Neutrophil (primary cell): ENCODE data around the gene CD300LG.

ENCODE experiments used
- H3K27ac ChIP-seq: fragments of 200-600 bp; sonication (generic); 2 replicates; pipeline ENCODE4 v1.5.1; 2016; ENCODE audit warnings: mild to moderate bottlenecking, moderate library complexity
- H3K27me3 ChIP-seq: fragments of 200-600 bp; sonication (generic); 2 replicates; pipeline ENCODE4 v1.6.0; 2016; ENCODE audit warnings: mild to moderate bottlenecking
- H3K36me3 ChIP-seq: fragments of 200-600 bp; sonication (generic); 2 replicates; pipeline ENCODE4 v1.5.1; 2017
- H3K4me1 ChIP-seq, 2 experiments: fragments of 200-600 bp in 1 of 2; sonication (generic) in 1 of 2; 1 replicate in 1 of 2; 2 replicates in 1 of 2; pipeline versions ENCODE4 v1.5.1 to v1.6.1; 2013 to 2016; ENCODE audit warnings: low read depth in 1 of 2, low read length in 1 of 2, mild to moderate bottlenecking in 1 of 2, moderate library complexity in 1 of 2; ENCODE audit not compliant: control insufficient read depth in 1 of 2, insufficient read depth in 1 of 2
- H3K4me3 ChIP-seq, 2 experiments: fragments of 200-600 bp in 1 of 2; sonication (generic) in 1 of 2; 1 replicate in 1 of 2; 2 replicates in 1 of 2; pipeline ENCODE4 v1.5.1; 2013 to 2016; ENCODE audit warnings: low read depth in 1 of 2, low read length in 1 of 2, mild to moderate bottlenecking in 1 of 2, moderate library complexity in 1 of 2
- H3K9me3 ChIP-seq: fragments of 200-600 bp; sonication (generic); 2 replicates; pipeline ENCODE4 v1.5.1; 2016
- CTCF ChIP-seq: fragments of 200-600 bp; sonication (generic); IDR thresholded peaks from 2 replicates; pipeline ENCODE4 v1.5.1; 2016; ENCODE audit warnings: antibody characterized with exemption

Gene CD300LG

GRCh38 chr17:43877031-43877430 is 30.1 kb downstream of the CD300LG start:
- H3K36me3 ChIP-seq = no peaks in the 10 kb centered on the region
- H3K4me1 ChIP-seq = no peaks in the 10 kb centered on the region
- H3K4me3 ChIP-seq = no peak overlapping the region
- H3K9me3 ChIP-seq = no peaks in the 10 kb centered on the region
- H3K27me3 ChIP-seq = peaks cover 6% of the 10 kb centered on the region
- no peak for TF ChIP-seq CTCF
- H3K27ac ChIP-seq = no peak overlapping the region

DNA sequence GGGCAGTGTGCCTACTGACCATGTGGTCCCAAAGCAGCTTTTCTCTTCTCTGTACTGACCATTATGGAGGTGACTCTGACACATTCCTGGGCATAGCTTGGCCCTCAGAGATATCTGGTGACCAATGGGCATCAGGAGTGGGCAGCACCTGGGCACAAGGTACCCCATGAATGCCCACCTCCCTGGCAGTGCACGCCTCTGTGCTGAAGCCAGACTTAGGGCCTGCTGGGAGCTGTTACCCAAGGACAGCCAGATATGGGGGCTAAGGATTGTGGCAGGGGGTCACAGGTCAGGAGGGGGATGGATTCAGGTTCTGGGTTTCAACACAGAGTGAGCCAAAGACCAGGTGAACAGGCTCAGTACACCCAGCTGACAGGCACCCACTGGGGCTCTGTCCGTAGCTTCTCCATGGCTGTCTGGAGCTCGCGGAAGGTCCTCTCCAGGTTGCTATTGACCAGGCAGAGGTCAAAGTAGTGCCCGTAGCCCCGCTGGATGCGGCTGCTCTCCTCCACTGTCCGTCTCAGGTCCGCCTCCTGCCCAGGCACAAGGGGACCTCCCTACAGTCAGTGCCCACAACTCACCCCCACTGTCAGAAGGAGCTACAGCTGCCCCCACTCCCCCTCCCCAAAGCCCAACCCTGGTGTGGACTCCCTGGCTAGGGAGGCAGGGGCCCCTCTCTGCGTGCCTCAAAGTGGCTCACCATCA is 30.6 kb downstream of the CD300LG start:
- Histone ChIP-seq H3K27ac (no peak overlapping the region), H3K9me3 (no peaks in the 10 kb centered on the region), H3K4me1 (no peaks in the 10 kb centered on the region), H3K36me3 (no peaks in the 10 kb centered on the region), H3K27me3 (peaks cover 3% of the 10 kb centered on the region), H3K4me3 (no peak overlapping the region)
- no peak for TF ChIP-seq CTCF

DNA sequence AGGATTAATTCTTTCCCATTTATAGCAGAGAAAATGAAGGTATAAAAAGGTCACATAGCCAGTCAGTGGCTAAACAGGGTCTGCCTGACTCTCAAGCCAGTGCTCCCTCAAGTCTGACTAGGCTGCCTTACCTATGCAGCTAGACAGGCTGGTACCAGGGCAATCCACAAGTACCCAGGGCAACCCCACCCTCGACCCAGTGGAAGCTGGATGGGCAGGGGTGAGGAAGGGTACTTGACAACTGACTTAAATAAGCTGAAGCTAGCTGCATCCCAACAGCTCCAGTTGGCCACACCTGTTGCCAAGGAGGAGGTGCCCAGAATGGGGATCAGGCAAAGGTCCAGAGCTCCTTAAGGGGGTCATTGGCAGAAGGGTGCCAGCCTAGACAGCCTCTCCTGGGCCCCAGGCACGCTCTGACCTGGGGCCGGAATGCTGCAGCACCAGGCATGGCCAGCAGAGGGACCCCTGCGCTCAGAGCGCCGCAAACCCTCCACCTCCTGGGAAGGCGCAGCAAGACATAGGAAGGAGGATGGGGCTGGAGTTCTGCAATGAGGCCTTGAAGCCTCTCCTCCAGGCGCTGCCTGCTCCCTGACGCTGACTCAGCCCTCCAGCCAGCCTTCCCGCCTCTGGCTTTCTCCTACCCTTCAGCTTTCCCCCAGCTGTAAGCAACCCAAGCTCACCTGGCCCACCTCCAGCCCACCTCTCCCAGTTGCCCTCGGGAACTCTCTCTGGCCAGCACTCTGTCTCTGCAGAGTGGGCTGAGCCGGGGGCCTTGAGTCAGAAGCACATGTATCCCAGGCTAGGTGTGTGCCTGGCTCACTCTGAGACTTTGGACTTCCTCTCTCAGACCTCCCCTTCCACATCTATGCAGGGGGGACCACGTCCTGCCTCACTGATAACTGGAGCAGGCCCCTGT is 31.5 kb downstream of the CD300LG start:
- Histone ChIP-seq H3K27ac (no peak overlapping the region), H3K4me1 (no peaks in the 10 kb centered on the region), H3K4me3 (no peak overlapping the region), H3K27me3 (no peaks in the 10 kb centered on the region), H3K36me3 (no peaks in the 10 kb centered on the region), H3K9me3 (no peaks in the 10 kb centered on the region)
- TF ChIP-seq CTCF = peak; percentile 75

DNA sequence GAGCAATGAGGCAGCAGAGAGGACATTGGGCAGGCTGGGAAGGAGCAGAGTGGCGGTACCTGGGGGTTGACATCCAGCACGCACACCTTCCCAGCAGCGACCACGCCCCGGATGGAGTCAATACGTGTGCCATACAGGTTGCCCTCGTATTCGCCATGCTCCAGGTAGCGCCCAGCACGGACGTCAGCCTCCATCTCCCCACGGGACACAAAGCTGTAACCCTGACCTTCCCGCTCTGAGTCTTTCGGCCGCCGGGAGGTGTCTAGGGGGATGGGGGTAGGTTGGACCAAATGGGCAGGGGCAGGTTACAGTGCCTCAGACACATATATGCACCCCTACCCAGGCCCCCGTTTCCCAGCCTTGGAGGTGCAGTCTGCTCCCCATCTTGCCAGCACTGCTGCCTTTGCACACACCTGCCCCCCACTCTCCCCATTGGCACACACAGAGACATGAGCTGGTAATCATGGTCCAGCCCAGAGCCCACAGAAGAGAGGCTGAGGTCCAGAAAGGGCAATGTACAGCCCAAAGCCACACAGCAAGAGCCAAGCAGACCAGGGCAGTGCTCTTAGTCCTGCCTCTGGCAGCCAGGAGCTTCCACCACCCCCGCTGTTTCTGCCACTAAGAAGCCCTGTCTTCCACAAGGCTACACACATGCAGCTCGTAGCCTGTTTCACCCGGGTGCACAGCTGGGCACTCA is 32.9 kb downstream of the CD300LG start:
- H3K4me1 ChIP-seq = no peaks in the 10 kb centered on the region
- TF ChIP-seq CTCF = no peak
- no peaks in the 10 kb centered on the region for H3K36me3 ChIP-seq
- H3K4me3 ChIP-seq = no peak overlapping the region
- no peak overlapping the region for H3K27ac ChIP-seq
- no peaks in the 10 kb centered on the region for H3K27me3 ChIP-seq
- no peaks in the 10 kb centered on the region for H3K9me3 ChIP-seq

DNA sequence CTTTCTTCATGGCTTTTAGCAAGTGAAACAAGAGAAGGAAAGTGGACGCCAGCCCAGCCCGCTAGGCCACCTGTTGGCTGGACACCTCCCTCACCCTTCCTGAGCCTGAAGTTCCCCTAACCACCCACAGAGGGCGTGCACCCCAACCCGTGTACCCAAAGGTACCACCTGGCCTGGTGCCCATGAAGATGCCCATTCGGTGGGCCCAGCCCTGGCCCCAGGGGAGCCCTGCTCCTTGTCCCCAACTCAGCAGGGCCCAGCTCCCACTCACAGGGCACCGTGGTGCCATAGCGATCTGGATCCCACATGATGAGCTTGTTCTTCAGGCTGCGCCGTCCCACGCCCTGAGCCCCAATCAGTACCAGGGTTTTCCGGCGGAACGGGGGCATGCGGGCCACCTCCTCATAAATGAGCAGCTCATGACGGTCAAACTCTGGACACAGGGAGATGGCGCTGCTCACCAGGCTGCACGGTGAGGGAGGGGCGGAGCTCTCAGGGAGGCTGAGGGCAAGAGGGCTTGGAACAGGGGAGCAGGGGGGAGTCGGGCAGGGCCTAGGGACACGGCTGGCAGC is 33.5 kb downstream of the CD300LG start:
- Histone ChIP-seq H3K27me3 (no peaks in the 10 kb centered on the region), H3K27ac (no peak overlapping the region), H3K4me1 (no peaks in the 10 kb centered on the region), H3K4me3 (no peak overlapping the region), H3K36me3 (no peaks in the 10 kb centered on the region), H3K9me3 (no peaks in the 10 kb centered on the region)
- TF ChIP-seq CTCF = no peak
